Endothelial cell of umbilical vein (primary cell): Measurements from ENCODE around the gene ZNF548. TPM values are rescaled to one million over a fixed set of nuclear protein-coding genes. Genes with fewer than 3 reads are reported as not detected.

Experiments
- BruUV-seq: library from RNA; stranded (reverse); fragments of 400-500 nt; replicated peaks from 2 replicates; lab custom pipeline; 2021; lab: Mats Ljungman, UMichigan
- CTCF ChIA-PET: fragments of 300-600, 350-600 bp; sonication (Branson Sonifier 250); formaldehyde crosslinking; loops from one replicate; lab custom pipeline; 2021; ENCODE audit warnings: antibody characterized with exemption, inconsistent platforms; lab: Charles Lee
- POLR2A ChIA-PET: fragments of 300-600, 350-600 bp; sonication (Branson Sonifier 250); formaldehyde crosslinking; loops from one replicate; lab custom pipeline; 2021; ENCODE audit warnings: antibody characterized with exemption, inconsistent platforms; lab: Charles Lee
- DNase-seq: peaks from one replicate; pipeline ENCODE4 v3.0.0-alpha.2; 2011; ENCODE audit warnings: low read depth, low spot score
- FAIRE-seq: peaks from 2 replicates; lab custom pipeline; 2011; peaks lifted over from hg19 to GRCh38; lab: Jason Lieb, UNC
- H2AFZ ChIP-seq: 2 replicates; pipeline ENCODE4 v1.6.0; 2012; ENCODE audit warnings: low read depth, low read length, control low read depth, inconsistent platforms
- H3K27ac ChIP-seq: 2 replicates; pipeline ENCODE4 v1.5.1; 2011; ENCODE audit warnings: low read depth, mild to moderate bottlenecking, control low read depth, low read length, moderate library complexity; ENCODE audit not compliant: insufficient read depth
- H3K27me3 ChIP-seq, 2 experiments: 2 replicates each; pipeline versions ENCODE4 v1.6.0 to v1.6.1; 2011; ENCODE audit warnings: low read length in 2 of 2, mixed read lengths in 1 of 2; ENCODE audit not compliant: control insufficient read depth in 2 of 2, insufficient read depth in 2 of 2
- H3K36me3 ChIP-seq, 2 experiments: 2 replicates in 1 of 2; 3 replicates in 1 of 2; pipeline ENCODE4 v1.5.1; 2011; ENCODE audit warnings: low read length in 2 of 2, mild to moderate bottlenecking in 1 of 2, moderate library complexity in 1 of 2; ENCODE audit not compliant: control insufficient read depth in 2 of 2, insufficient read depth in 2 of 2; ENCODE audit errors: extremely low read depth in 1 of 2
- H3K4me1 ChIP-seq: 3 replicates; pipeline ENCODE4 v1.5.1; 2011; ENCODE audit warnings: mild to moderate bottlenecking, low read length; ENCODE audit not compliant: control insufficient read depth, insufficient read depth; ENCODE audit errors: extremely low read depth
- H3K4me2 ChIP-seq: 2 replicates; pipeline ENCODE4 v1.6.1; 2011; ENCODE audit warnings: low read length, control low read depth, mixed read lengths; ENCODE audit not compliant: insufficient read depth
- H3K4me3 ChIP-seq, 3 experiments: fragments of 200-600 bp in 1 of 3; sonication (generic), shearing (Covaris generic) in 1 of 3; replicated peaks in 1 of 3; 2 replicates each; pipeline ENCODE4 v1.5.1; 2011 to 2016; ENCODE audit warnings: control low read depth in 3 of 3, low read length in 3 of 3, mild to moderate bottlenecking in 2 of 3, inconsistent platforms in 1 of 3, low read depth in 1 of 3, moderate library complexity in 1 of 3; ENCODE audit not compliant: insufficient read depth in 1 of 3
- H3K79me2 ChIP-seq: 2 replicates; pipeline ENCODE4 v1.6.0; 2012; ENCODE audit warnings: low read length, inconsistent platforms; ENCODE audit not compliant: control insufficient read depth, insufficient read depth
- H3K9ac ChIP-seq: replicated peaks from 2 replicates; pipeline ENCODE3; 2011; ENCODE audit warnings: low read length, control low read depth; ENCODE audit not compliant: insufficient read depth; ENCODE audit errors: extremely low read depth
- H3K9me1 ChIP-seq: replicated peaks from 3 replicates; pipeline ENCODE4 v1.6.0; 2011; ENCODE audit warnings: mild to moderate bottlenecking, low read length; ENCODE audit not compliant: control insufficient read depth, insufficient read depth; ENCODE audit errors: extremely low read depth
- H3K9me3 ChIP-seq: replicated peaks from 2 replicates; pipeline ENCODE4 v1.5.1; 2012; ENCODE audit warnings: low read length, inconsistent platforms; ENCODE audit not compliant: control insufficient read depth, insufficient read depth
- H4K20me1 ChIP-seq: replicated peaks from 2 replicates; pipeline ENCODE3; 2011; ENCODE audit warnings: mild to moderate bottlenecking, low read length; ENCODE audit not compliant: control insufficient read depth, insufficient read depth; ENCODE audit errors: extremely low read depth
- EZH2 ChIP-seq: IDR thresholded peaks from 2 replicates; pipeline ENCODE4 v1.6.1; 2012; ENCODE audit warnings: borderline replicate concordance, low read depth, mild to moderate bottlenecking, moderate library complexity, low read length, inconsistent platforms; ENCODE audit not compliant: severe bottlenecking
- FOS ChIP-seq: IDR thresholded peaks from 2 replicates; pipeline ENCODE4 v1.6.1; 2011; ENCODE audit warnings: mild to moderate bottlenecking, low read length, moderate library complexity, borderline replicate concordance; ENCODE audit not compliant: insufficient read depth
- GATA2 ChIP-seq: IDR thresholded peaks from 2 replicates; pipeline ENCODE4 v1.7.0; 2011; ENCODE audit warnings: low read depth, mild to moderate bottlenecking, moderate library complexity, mixed read lengths, low read length; ENCODE audit not compliant: insufficient read length, insufficient read depth
- JUN ChIP-seq: IDR thresholded peaks from 2 replicates; pipeline ENCODE4 v1.6.1; 2011; ENCODE audit warnings: borderline replicate concordance, low read depth; ENCODE audit not compliant: insufficient read length, insufficient read depth
- MYC ChIP-seq: IDR thresholded peaks from one replicate; pipeline ENCODE4 v1.6.1; 2011; ENCODE audit warnings: mild to moderate bottlenecking, low read depth, low read length
- POLR2A ChIP-seq: IDR thresholded peaks from 2 replicates; pipeline ENCODE4 v1.6.1; 2012; ENCODE audit warnings: low read depth, mild to moderate bottlenecking, control low read depth, low read length
- POLR2AphosphoS5 ChIP-seq: IDR thresholded peaks from 2 replicates; pipeline ENCODE4 v1.6.1; 2012; ENCODE audit warnings: low read depth, mild to moderate bottlenecking, control low read depth, low read length, moderate library complexity; ENCODE audit not compliant: insufficient read depth
- dilution Hi-C: fragments of 300-500 bp; cut with MboI; formaldehyde crosslinking; loops from one replicate; pipeline ENCODE4 v1.15.0; 2019; ENCODE audit warnings: low sequenced_read_pairs; ENCODE audit not compliant: extremely low pct_ligation_motif_present
- intact Hi-C: fragments of 100-400 bp; cut with micrococcal nuclease; formaldehyde crosslinking; loops from one replicate; pipeline ENCODE4 v1.10.0; 2022
- polyA plus RNA-seq, 4 experiments: library from polyadenylated mRNA; depleted of rRNA in 3 of 4; stranded (reverse) in 3 of 4; unstranded in 1 of 4; fragments of >200 nt; gene quantifications; 2 replicates each; pipeline versions ENCODE4 v1.2.1 to v1.2.3, GENCODE V29; 2011 to 2012; ENCODE audit warnings: missing spikeins in 1 of 4
- total RNA-seq: library from RNA; stranded (reverse); gene quantifications from 2 replicates; pipeline ENCODE4 v1.2.3, GENCODE V29; 2021
- TF ChIP-seq, protein P1 (sequence below): IDR thresholded peaks from 2 replicates; pipeline ENCODE4 v1.6.1; 2011; ENCODE audit not compliant: insufficient read depth, insufficient read length
- TF ChIP-seq, protein P2 (sequence below), 2 donors: IDR thresholded peaks; 1 replicate in 1 of 2; 2 replicates in 1 of 2; pipeline ENCODE4 v1.5.1; 2011; ENCODE audit warnings: low read length in 2 of 2, mild to moderate bottlenecking in 2 of 2, moderate library complexity in 2 of 2, control low read depth in 1 of 2, inconsistent platforms in 1 of 2, low read depth in 1 of 2; ENCODE audit not compliant: insufficient read depth in 1 of 2; ENCODE audit errors: extremely low read depth in 1 of 2

ZNF548 gene
- total and polyA plus RNA-seq, 2 donors (not counting 3 experiments of a cell fraction or from before 2014, with no cell fraction given) = 7.7 to 8.8 TPM

DNA sequence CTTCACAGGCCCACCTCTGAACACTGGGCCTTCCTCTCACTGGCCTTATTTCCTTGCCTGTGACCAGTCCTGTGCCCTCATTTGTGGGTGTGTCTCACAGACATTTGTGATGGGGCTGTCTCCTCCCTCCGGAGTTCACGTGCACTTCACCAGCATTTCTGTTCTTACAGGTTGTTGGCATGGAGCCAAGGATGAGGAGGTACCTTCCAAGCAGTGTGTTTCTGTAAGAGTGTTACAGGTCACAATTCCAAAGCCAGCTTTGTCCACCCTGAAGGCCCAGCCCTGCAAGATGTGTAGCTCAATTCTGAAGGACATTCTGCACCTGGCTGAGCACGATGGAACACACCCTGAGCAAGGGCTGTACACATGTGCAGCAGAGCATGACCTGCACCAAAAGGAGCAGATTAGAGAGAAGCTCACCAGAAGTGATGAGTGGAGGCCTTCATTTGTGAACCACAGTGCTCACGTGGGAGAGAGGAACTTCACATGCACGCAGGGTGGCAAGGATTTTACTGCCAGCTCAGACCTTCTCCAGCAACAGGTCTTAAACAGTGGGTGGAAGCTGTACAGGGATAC lies 53.6 kb downstream of the ZNF548 start:
- no peak overlapping the region for H3K27ac ChIP-seq
- DNase-seq = no peak
- ChIA-PET CTCF (no interaction called here), POLR2A (no interaction called here)
- H3K9me3 ChIP-seq = peaks cover 13% of the 10 kb centered on the region
- peaks cover 2 to 12% of the 10 kb centered on the region in 2 experiments for H3K36me3 ChIP-seq
- no peaks in the 10 kb centered on the region for H4K20me1 ChIP-seq
- no peaks in the 10 kb centered on the region for H3K27me3 ChIP-seq
- no TSS peak for BruUV-seq
- no peak overlapping the region for H3K9ac ChIP-seq
- TF ChIP-seq POLR2A (no peak), FOS (no peak), GATA2 (no peak), EZH2 (no peak), POLR2AphosphoS5 (no peak), MYC (no peak), JUN (no peak)
- TF ChIP-seq, protein P1, sequence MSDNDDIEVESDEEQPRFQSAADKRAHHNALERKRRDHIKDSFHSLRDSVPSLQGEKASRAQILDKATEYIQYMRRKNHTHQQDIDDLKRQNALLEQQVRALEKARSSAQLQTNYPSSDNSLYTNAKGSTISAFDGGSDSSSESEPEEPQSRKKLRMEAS = no peak
- TF ChIP-seq, protein P2, sequence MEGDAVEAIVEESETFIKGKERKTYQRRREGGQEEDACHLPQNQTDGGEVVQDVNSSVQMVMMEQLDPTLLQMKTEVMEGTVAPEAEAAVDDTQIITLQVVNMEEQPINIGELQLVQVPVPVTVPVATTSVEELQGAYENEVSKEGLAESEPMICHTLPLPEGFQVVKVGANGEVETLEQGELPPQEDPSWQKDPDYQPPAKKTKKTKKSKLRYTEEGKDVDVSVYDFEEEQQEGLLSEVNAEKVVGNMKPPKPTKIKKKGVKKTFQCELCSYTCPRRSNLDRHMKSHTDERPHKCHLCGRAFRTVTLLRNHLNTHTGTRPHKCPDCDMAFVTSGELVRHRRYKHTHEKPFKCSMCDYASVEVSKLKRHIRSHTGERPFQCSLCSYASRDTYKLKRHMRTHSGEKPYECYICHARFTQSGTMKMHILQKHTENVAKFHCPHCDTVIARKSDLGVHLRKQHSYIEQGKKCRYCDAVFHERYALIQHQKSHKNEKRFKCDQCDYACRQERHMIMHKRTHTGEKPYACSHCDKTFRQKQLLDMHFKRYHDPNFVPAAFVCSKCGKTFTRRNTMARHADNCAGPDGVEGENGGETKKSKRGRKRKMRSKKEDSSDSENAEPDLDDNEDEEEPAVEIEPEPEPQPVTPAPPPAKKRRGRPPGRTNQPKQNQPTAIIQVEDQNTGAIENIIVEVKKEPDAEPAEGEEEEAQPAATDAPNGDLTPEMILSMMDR (IDR thresholded peaks at IDR 0.05; ENCODE audit: extremely low read depth in 1 of 2, insufficient read depth in 1 of 2, low read depth in 1 of 2, low read length in 2 of 2) = no peak
- intact Hi-C loops (no loop called here), dilution Hi-C loops (no loop called here)
- no peaks in the 10 kb centered on the region for H3K79me2 ChIP-seq
- no peak overlapping the region for H3K4me2 ChIP-seq
- no peak for FAIRE-seq
- H2AFZ ChIP-seq = no peak overlapping the region
- H3K4me1 ChIP-seq = no peaks in the 10 kb centered on the region
- no peaks in the 10 kb centered on the region for H3K9me1 ChIP-seq
- H3K4me3 ChIP-seq = no peak overlapping the region
